GM20000 (cell line): ENCODE measurements around the gene BBOX1.

Experiments
- DNase-seq: peaks from one replicate; pipeline ENCODE4 v3.0.0; 2012; ENCODE audit warnings: low spot score
- CTCF ChIP-seq: IDR thresholded peaks from 2 replicates; pipeline ENCODE4 v1.5.1; 2012; ENCODE audit warnings: mild to moderate bottlenecking, control low read depth; ENCODE audit errors: extremely low read depth, missing control alignments

Gene BBOX1

GRCh38 chr11:27116684-27117083, 76.1 kb downstream of the BBOX1 start:
- TF ChIP-seq CTCF: no peak
- no peak for DNase-seq

- DNase-seq: no peak
- TF ChIP-seq CTCF: no peak
Measured at GRCh38 chr11:27118371-27118770, 77.8 kb downstream of the BBOX1 start.

DNA sequence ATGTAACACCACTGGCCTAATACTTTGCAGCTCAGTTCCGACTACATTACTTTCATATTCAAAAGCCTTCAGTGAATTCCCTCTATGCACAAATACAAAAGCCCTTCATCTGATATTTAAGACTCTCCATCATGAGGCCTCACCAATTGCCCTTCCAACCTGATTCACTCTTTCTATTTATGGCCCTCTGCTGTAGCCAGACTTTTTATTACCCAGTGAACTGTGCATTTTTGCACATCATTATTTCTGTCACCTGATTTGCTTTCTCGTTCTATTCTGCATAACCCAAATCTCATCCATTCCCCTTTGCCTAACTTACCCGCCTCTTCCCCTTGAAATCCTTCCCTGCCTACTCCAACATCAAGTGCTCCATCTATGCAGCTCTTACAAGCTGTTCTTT, 78.3 kb downstream of the BBOX1 start:
- no peak for DNase-seq

GRCh38 chr11:27119396-27119795, 78.8 kb downstream of the BBOX1 start:
- TF ChIP-seq CTCF: no peak

More for the DNA sequence above, 78.3 kb downstream of the BBOX1 start:
- no peak for TF ChIP-seq CTCF

DNA sequence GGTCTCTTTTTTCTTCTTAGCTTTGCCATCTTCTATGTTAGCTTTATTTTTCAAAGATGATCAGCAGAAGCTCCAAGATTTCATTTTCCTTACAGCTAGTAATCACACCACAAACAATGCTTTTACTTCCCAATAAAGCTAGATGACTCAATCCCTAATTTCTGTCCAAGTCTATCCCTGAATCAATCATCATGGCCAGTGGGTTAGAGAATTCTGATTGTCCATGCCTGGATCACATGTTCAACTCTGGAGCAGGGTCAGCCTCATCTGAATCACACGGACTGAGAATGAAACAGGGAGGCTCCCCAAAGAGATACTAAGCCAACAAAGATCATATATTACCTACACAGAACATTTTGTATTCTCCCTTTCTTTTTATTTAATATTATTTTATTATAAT, 79.6 kb downstream of the BBOX1 start:
- no peak for DNase-seq
- TF ChIP-seq CTCF: no peak

More at GRCh38 chr11:27119396-27119795, 78.8 kb downstream of the BBOX1 start:
- no peak for DNase-seq

DNA sequence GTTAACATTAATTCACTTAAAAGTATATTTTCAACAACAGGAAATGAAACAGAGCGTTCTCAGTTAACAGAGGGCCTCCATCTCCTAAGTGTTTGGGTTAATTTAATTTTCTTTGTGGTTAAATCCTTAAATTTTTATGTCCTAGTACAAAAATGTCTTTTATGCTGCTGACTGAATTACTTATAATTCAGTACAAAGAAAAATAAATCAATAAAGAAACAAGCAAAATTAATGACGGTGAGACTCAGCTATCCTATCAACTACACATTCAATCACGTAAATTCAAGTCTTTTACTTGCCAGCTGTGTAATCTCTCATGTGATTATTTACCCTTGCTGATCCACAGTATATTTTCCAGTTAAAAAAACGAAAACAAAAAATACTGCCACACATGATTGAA, 81.4 kb downstream of the BBOX1 start:
- TF ChIP-seq CTCF: no peak
- DNase-seq: no peak

DNA sequence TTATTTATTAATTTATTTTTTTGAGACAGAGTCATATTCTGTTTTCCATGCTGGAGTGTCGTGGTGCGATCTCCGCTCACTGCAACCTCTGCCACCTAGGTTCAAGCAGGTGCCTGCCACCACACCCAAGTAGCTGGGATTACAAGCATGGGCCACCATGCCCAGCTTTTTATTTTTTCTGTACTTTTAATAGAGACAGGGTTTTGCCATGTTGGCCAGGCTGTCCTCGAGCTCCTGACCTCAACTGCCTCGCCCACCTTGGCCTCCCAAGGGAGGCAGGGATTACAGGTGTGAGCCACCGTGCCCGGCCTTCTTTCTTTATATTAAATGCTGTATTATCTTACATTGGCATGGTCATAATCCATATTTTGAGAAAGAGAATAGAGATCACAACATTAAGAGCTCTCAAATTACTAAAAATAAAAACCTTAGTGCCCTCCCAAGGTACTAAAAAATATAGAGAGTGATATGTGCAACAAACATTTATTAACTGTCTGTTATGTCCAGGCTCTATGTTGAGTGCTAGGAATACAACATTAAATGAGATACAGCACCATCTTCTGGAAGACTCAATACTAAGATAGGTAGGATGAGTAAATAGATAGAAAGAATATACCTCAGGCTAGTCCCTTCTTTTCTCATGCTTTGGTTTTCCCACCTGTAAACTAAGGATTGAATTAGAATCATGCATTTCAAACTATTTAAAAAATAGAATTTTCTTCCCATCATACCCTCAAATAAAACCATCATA, 84.1 kb downstream of the BBOX1 start:
- no peak for TF ChIP-seq CTCF
- no peak for DNase-seq
